Cerebellar cortex (tissue), 1 donor: ENCODE data around the gene MPZL1.

Experiments
- DNase-seq: peaks from one replicate; pipeline ENCODE4 v3.0.0-alpha.2; 2015; ENCODE audit warnings: low spot score

The MPZL1 gene

DNA sequence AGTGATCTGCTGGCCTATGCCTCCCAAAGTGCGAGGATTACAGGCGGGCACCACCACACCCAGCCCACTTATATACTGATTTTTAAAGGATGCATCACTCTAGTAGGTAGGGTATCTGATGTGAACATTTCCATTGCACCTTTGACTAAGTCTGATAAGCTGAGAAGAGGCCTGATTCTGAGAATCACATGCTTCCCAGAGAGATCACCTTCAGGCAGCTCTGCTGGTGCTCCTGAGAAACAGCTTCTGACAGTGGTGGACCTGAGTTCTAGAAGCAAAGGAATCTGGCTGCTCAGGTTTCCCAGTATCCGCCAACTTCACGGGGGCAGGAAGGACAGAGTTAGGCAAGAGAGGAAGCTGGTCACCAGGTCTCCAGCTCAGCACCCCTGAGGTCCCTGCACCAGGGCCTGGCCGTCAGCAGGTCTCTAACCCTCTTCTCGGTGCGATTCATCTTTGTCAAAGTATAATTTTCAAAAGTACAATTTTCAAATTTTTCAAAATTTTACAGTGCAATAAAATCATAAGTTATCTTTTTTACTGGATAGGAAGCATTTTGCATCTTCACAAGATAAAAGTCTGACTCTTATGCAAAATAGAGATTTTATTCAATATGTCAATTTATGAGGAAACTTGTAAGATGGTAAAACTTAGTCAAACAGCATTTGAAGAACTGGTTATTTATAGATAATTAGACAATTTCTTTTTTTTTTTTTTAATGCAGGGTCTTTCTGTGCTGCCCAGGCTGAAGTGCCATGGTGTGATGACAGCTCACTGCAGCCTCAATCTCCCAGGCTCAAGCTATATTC, 25.8 kb upstream of the MPZL1 start:
- DNase-seq, result no peak

DNA sequence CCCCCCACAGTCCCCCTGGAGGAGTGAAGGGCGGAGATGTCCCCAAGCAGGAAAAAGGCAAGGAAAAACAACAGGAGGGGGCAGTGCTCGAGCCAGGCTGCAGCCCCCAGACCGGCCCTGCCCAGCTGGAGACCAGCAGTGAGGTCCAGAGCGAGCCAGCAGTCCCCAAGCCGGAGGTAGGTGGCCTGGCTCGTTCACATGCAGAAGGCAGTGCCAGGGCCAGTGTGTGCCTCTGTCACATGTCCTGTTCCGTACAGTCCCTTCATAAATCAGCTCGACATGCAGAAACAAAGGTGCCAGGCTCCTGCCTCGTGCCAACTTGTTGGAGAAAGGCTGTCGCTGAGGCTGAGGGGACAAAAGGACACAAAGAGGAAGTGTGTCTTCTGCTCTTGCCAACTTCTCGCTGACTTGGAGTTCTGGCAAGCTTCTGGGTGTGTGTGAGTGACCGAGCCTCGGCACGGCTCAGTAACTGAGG, 24.1 kb upstream of the MPZL1 start:
- peak; percentile 33 for DNase-seq

DNA sequence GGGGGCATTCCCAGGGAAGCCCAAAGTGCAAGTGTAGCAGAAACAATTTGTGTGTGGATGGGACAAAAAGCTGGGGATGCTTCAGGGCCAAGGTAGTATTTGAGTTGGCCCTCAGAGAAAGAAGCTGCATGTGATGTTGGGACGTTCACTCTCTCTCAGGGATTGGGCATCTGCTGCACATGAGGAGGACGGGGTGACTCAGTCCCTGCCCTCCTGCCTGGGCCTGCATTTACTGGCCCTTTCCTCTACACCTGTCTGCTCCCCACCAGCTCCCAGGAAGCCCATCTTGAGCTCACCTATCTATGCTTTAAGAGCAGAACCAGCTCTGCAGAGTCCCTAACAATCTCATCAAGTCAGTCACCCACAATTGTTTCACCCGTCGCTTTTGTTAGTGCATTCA, 23.5 kb upstream of the MPZL1 start:
- no peak for DNase-seq

DNA sequence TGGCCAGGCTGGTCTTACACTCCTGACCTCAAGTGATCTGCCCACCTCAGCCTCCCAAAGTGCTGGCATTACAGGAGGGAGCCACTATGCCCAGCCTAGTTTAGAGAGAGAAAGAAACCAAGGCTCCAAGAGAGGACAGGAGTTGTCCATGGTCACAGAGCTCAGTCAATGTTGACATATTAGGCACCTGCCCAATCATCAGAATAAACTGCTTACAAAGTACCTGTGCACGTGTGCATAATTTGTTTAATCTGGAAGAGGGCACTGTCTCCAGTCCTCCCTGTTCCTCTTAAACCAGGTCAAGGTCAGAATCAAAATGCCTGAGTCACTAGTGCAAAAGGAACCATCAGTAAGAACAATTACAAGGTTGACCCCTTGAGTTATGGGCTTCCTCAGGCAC, 20.3 kb upstream of the MPZL1 start:
- no peak for DNase-seq

DNA sequence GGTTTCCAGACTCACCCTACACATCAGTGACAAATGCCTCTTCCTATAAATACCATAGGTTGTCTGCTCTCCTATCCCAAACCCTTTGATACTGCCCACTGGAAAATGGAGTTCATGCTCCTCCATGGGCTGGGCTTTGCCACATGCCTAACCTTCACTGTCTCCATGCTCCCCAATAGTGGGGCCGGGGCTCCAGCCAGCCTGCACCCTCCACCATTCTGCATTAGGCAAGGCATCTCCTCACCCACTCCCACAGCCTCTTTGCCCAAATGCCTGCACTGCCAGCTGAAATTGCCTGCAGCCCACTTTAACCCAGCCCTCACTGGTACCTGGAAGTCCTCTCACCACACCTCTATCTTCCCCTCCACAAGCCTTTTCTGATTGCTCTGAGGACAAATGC, 18.2 kb upstream of the MPZL1 start:
- DNase-seq, result no peak

DNA sequence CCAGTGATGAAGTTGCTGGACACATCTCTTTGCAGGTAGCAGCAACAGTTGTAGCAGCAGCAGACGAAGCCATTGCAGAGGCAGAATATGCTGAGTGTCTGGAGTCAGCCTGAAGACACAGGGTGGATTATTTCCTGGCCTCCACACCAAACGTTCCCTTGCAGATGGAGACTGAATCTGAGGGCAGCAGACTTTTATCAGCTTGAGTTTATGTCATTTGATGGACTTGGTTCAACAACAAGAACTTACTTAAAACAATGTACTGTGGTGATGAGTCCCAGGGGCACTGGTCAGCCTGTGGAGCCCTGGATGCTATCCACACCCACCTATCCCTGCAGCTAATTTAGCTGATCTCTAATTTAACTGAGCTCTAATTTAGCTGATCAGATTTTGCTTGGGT, 17.1 kb upstream of the MPZL1 start:
- no peak for DNase-seq

DNA sequence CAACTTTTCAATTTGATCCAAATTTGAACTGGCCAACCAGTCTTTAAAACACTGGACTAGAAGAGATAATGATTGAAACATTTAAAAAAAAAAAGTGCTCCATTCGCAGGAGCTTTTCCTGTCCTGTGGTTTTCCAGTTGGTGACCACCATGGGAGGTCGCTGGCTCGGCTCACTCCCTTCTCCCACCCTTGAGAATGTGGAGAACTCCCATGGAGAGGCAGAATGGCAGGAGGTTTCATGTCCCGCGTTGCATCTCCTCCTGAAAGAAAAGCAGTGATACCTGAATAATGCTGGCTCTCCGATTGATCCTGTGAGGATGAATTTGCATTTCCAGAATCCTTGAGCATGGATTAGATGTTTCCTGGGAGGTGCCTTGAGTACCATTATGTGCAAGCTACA, 16.5 kb upstream of the MPZL1 start:
- no peak for DNase-seq

DNA sequence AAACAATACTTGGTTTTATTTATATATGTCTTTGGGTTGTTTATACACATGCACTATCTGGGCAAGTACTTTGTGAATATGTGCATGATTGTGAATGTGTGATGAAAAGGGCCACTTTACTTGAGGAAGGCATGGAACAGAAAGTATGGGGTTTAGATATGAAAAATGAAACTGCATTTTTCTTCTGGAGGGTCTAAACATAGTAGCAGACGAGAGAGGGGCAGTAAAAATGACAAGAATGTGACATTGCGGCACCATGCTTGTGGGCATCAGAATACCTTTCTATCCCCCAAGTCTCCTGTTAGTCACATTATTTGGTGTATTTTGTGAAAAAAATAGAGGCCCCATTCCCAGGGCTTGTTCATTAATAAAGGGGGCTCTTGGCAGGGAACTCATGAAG, 15.4 kb upstream of the MPZL1 start:
- no peak for DNase-seq

DNA sequence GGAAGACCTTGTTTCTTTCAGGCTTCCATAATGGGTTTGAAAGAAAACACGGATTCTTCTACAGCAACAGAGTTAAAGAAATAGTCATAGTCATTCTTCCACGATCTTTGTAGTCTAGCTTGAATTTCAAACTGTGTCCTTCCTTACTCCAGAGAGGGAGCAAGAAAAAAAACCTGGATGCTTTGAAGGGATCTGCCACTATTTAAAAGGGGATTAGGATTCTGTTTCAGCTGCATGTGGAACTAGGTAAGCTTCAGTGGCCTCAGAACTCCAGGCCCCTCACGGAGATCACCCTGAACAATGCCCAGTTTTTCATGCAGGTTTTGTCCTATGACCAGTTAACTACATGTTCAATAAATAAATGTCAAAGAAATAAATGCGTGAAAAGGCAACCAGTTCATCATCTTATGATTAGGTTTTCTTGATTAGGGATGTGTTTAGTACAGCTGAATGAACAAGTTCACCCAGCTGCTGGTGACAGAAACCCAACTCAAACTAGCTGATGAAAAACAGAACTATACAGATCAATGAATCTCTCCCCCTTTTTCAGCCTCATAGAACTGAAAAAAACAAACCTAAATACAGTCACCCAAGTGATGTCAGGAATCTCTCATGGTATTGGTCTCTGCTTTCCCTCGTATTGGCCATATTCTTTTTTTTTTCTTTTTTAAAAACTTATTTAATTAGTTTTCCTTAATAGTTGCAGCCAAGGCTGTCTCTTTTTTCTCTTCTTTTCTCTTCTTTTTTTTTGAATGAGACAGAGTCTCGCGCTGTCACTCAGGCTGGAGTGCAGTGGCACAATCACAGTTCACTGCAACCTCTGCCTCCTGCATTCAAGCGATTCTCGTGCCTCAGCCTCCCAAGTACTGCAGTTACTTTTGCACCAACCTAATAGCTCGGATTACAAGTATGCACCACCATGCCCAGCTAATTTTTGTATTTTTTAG, 14.6 kb upstream of the MPZL1 start:
- no peak for DNase-seq

DNA sequence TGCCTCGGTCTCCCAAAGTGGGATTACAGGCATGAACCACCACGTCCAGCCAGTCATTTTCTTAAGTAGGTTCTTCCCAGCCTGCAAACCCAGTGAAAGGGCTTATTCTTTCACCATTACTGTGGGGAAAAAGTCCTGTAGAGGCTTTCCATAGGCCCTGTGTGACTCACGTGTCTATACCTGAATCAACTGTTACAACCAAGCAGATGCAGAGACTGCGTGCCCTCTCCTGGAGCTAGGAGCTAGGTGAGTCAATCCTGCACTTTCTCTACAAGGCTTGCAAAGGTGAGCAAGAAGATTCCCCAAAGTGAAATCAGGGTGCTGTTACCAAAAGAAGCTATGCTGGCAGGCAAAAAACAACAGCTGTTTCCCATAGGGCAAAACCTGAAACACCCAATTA, 13.8 kb upstream of the MPZL1 start:
- DNase-seq, result no peak

DNA sequence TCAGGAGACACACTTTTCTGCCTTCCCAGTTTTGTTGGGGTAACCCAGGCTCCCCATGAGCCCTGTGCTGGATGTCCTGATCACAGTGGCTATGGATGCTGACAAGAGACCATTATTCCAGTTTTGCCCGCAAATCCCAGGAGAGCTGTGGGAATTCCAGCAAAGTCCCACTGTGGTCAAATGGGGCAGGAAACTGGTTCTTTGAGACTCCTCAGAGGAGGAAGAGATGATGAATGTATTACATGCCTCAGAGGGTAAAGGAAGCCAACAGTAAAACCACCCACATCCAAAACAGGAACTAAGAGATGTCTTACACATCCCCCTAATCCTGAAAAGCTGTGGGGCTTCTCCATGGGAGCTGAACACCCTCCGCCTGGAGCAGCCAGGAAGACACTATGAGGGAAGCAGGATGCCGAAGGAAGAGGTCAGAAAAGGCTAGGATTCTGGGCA, 12.8 kb upstream of the MPZL1 start:
- DNase-seq, result no peak

DNA sequence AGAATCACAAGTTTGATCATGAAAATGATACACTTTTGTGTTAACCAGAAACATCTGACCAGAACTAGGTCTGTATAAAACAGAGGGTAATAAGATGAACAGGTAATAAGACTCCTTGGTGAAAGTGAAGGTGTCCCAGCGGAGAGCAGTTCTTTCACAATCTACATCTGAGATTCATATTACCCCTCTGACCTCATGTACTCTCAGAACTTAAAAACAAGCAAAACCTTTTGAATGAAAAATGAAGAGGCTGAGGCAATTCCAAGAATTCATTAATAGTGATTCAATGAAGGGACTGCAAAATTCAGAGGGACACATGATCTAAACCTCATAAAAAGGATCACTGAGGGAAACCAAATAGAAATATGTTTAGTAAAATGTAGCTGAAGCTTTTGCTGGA, 10.9 kb upstream of the MPZL1 start:
- no peak for DNase-seq

DNA sequence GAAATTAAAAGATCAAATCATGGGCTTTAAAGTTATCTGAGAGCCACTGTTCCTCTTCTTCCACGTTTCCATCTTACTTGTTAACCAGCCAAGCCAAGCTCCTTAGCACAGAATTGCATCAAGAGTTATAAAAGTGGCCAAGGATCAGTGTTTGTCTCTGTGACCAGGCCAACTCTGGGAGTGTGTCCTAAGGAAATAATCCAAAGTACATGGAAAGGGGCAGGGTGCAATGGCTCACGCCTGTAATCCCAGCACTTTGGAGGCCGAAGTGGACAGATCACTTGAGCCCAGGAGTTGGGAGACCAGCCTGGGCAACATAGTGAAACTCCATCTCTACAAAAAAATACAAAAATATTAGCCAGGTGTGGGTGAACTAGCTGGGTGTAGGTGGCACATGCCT, 10.0 kb upstream of the MPZL1 start:
- no peak for DNase-seq

DNA sequence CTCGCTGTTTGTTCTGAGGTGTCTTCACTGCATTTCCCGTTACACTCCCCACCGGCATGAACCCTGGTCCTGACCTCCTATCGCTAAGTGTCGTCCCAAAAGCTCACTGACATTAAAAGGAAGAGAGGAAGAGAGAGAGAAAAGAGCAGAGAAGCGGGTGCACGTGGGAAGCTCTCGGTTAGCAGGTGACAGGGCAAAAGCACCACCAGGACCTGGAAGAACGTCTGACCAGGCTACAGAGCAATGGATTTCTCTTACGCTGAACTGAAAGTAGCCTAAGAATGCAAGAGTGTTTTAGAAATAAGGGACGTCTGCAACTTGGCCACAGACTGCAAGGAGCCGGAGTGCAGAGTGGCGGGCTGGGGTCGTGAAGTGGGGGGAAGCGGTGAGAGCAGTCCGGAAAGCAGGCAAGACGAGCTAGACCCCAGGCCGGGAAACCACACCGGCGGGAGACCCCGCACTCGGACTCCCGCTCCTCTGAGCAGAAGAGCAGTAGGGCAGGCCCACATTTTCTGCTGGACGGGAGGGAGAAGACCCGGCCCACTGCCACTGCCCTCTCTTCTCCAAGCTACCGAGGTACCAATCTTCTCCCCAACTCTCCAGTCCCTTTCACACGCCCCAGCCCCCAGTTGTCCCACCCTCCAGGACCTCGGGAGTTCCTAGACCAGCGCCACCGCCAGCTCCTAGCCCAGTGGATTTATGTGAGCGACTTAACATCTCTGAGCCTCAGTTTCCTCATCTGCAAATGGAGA, 8.3 kb upstream of the MPZL1 start:
- peak; percentile 58 for DNase-seq

DNA sequence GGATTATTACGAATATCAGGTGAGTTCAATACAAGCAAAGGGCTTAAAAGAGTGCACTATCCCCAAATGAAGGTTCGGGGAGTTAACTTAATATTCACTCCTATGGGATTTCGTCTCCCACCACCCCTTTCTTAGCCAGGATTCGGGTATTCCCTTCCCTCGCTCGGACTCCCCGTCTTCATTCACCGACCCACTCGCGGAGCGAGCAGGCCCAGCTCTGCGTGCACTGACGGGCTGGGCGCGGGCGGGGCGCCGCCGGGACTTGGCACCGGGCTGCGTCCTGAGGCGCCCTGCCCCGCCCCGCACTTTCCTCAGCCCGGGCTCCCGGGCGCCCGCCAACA, 7.7 kb upstream of the MPZL1 start:
- no peak for DNase-seq

DNA sequence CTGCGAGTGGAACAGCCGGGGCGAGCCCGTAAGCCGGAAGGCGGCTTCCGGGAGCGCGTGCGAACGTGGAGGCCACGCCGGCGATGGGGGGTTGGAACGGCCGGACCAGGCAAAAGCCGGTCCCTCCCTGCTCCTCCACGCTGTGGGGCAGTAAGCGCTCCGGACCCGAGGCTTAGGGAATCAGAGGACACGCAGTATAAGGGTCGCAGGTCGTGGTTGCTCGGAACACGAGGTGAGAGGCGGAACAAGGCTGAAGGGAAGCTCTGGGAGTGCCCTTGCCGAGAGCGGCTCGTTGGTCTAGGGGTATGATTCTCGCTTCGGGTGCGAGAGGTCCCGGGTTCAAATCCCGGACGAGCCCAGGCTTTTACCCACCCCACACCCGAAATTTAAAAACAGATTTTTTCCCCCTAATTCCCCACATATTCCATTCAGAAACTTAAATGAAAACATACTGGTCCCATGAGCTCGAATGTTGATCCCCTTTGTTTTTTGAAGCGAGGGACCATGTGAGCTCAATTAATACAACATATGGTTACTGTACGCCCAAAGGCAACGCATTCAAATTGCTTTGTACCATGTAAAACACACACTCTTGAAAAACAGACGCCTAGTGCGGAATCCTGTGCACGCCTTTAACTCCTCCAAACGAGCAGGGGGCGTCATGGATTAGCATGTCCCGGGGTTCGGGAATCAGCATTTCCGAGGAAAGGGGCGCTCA, 7.2 kb upstream of the MPZL1 start:
- DNase-seq, result peak; percentile 89

DNA sequence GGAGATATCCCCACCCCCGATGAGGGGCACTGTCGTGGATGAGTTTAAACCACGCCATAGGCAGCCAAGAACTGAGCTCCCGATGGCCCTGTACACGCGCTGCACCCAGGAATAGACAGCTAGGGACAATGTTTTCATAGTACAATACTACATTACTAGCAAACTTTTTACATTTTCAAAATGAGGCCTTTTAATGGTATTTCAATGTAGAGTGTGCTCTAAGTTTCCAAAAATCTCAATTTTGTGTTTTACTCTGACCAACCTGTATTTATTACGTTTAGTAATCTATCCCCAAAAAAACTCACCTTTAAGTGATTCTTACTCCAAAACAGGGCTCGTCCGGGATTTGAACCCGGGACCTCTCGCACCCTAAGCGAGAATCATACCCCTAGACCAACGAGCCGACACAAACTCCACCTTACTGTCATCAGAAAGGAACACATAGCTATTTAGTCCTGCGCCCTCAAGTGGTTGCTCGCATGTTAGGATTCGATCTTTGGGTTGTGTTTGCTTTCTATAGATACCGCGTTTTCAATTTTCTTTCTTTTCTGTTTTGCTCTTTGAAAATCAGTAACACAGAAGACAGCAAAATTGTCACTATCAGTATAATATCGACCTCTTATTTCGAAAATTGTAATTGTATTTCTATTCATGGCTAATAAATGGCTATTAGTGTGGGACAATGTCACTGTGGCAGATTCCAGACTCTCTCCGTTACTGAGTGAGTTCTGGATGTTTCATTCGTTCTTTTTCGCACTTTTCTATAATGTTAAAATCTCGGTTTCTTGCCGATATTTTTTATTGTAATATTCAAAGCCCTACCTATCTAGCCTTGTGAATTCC, 6.4 kb upstream of the MPZL1 start:
- peak; percentile 96 for DNase-seq

DNA sequence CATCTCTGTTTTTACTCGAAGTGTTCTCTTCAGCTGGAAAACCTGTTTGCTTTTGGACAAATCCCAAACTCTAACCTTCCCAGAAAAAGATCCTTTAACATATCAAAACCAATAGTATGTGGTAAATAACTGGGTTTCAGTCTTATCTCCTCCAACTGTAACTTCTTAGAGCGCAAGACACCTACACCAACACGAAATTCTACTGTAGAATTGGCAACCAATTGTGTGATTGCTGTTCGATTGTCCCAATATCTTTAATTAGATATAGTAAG, 5.8 kb upstream of the MPZL1 start:
- DNase-seq, result peak; percentile 44

DNA sequence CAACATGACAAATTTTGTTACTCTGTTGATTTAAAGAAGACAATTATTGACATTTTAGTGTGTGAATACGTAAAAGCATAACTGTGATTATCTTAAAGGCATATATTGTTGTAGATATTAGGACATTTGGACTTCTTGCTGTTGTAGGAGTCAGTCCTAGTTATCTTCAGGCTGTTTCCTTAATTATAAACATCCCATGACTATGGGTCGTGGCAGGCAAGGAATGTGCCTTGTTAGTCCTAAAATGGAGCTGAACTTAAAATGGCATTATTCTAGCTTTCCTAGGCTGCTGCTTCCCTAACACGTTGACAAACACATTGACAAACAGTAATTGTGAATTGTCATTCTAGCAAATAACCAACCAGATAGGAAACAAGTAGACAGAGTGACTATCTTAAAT, 4.4 kb upstream of the MPZL1 start:
- peak; percentile 29 for DNase-seq

DNA sequence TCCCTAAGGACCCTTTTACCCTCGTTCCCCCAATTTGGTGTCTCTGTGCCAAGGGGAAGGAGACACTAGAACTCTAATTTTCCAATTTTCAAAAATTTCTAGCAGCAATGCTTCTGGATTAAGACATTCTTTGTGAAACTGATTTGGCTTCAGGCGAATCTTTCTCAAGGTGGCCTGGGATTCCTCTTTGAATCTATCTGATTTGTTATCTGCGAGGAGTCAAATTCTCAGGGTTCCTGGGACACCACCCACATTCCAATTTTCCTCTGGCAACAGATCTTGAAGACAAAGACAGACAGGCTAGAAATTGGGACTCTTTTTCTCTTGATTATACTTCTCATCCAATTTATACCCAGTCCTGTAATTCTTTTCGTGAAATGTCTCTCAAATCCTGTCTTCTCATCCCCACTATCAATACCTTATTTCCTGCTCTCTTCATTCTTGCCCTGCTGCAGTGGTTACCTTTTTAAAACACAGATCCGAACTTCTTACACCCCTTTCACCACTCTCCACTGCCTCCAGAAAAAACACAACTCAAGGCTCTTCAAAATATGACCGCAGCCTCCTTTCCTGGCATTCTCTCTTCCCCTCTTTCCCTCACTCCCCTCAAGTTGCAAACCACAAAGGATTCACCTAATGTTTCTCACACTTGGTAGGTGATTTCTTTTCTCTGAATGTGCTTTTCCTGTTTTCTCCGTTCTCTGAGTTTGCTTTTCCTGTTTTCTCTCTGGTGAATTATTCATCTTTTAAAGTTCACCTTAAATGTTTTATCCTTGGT, 2.7 kb upstream of the MPZL1 start:
- DNase-seq, result no peak
